ENCODE data around the gene GOLGA8B. TPM values are rescaled to one million over a fixed set of nuclear protein-coding genes. Genes with fewer than 3 reads are reported as not detected.

Gene GOLGA8B
- total RNA-seq, 1 experiment from 2014 or later, result 176 TPM

- peaks cover 15% of the 10 kb centered on the region for H3K27me3 Mint-ChIP-seq (ENCODE audit: insufficient read depth, unreplicated experiment)
- no peaks in the 10 kb centered on the region for H3K36me3 Mint-ChIP-seq (ENCODE audit: insufficient read depth, unreplicated experiment)
- peak; percentile 51 for DNase-seq (ENCODE audit: unreplicated experiment)
- peak; percentile 52 for TF ChIP-seq CTCF (IDR thresholded peaks at IDR 0.05; ENCODE audit: unreplicated experiment)
- no TSS peak for BruUV-seq (replicated peaks)
- no peaks in the 10 kb centered on the region for H3K9me3 Mint-ChIP-seq (ENCODE audit: unreplicated experiment)
- intact Hi-C loops (cut with micrococcal nuclease), result loop anchor here (1.0 to 10.0 kb wide), 3 partner anchors 86 to 823 kb away; no protein-coding TSS in a partner anchor
- H3K4me3 Mint-ChIP-seq (ENCODE audit: unreplicated experiment), result no peak overlapping the region
- ChIA-PET POLR2A (interaction anchor here (0.6 to 0.9 kb wide), 3 partner anchors 189 to 300 kb away, joined by 3 to 4 read pairs (median 3); no protein-coding TSS in a partner anchor), CTCF (interaction anchor here (0.6 to 7.6 kb wide), 39 partner anchors 10 to 1988 kb away, joined by 3 to 141 read pairs (median 4); partner anchors contain the start of genes ACTC1 and AQR)
- peaks cover 3% of the 10 kb centered on the region for H3K4me1 Mint-ChIP-seq (ENCODE audit: insufficient read depth, unreplicated experiment)
- no peak overlapping the region for H3K27ac Mint-ChIP-seq (ENCODE audit: low read depth, unreplicated experiment)
These were observed 38.2 kb upstream of the GOLGA8B start for GRCh38 chr15:34621675-34622074.

- Mint-ChIP-seq H3K27me3 (ENCODE audit: insufficient read depth, unreplicated experiment) (peaks cover 20% of the 10 kb centered on the region), H3K4me1 (ENCODE audit: insufficient read depth, unreplicated experiment) (peaks cover 5% of the 10 kb centered on the region), H3K9me3 (ENCODE audit: unreplicated experiment) (no peaks in the 10 kb centered on the region), H3K4me3 (ENCODE audit: unreplicated experiment) (no peak overlapping the region), H3K36me3 (ENCODE audit: insufficient read depth, unreplicated experiment) (no peaks in the 10 kb centered on the region), H3K27ac (ENCODE audit: low read depth, unreplicated experiment) (no peak overlapping the region)
- intact Hi-C loops (cut with micrococcal nuclease), result loop anchor here (1.0 to 10.0 kb wide), 3 partner anchors 86 to 824 kb away; no protein-coding TSS in a partner anchor
- BruUV-seq (replicated peaks), result no TSS peak
- POLR2A ChIA-PET, result interaction anchor here (0.6 to 0.9 kb wide), 2 partner anchors 257 to 299 kb away, joined by 3 read pairs; no protein-coding TSS in a partner anchor
- no peak for DNase-seq (ENCODE audit: unreplicated experiment)
- no peak for TF ChIP-seq CTCF (IDR thresholded peaks at IDR 0.05; ENCODE audit: unreplicated experiment)
- CTCF ChIA-PET, result interaction anchor here (0.6 to 7.6 kb wide), 28 partner anchors 19 to 364 kb away, joined by 3 to 141 read pairs (median 4); partner anchors contain the start of genes ACTC1 and AQR
These were observed 37.4 kb upstream of the GOLGA8B start for GRCh38 chr15:34620814-34621213.

- Mint-ChIP-seq H3K36me3 (ENCODE audit: insufficient read depth, unreplicated experiment) (no peaks in the 10 kb centered on the region), H3K4me1 (ENCODE audit: insufficient read depth, unreplicated experiment) (peaks cover 5% of the 10 kb centered on the region), H3K27ac (ENCODE audit: low read depth, unreplicated experiment) (no peak overlapping the region), H3K27me3 (ENCODE audit: insufficient read depth, unreplicated experiment) (peaks cover 20% of the 10 kb centered on the region), H3K4me3 (ENCODE audit: unreplicated experiment) (no peak overlapping the region), H3K9me3 (ENCODE audit: unreplicated experiment) (no peaks in the 10 kb centered on the region)
- DNase-seq (ENCODE audit: unreplicated experiment), result no peak
- ChIA-PET CTCF (interaction anchor here (0.6 to 7.6 kb wide), 10 partner anchors 88 to 365 kb away, joined by 3 to 141 read pairs (median 6); partner anchors contain the start of gene AQR), POLR2A (interaction anchor here (0.6 kb wide), 1 partner anchor 257 kb away, joined by 3 read pairs; no protein-coding TSS in a partner anchor)
- intact Hi-C loops (cut with micrococcal nuclease), result loop anchor here (5.0 to 10.0 kb wide), 2 partner anchors 87 to 825 kb away; no protein-coding TSS in a partner anchor
- no TSS peak for BruUV-seq (replicated peaks)
- TF ChIP-seq CTCF (IDR thresholded peaks at IDR 0.05; ENCODE audit: unreplicated experiment), result no peak
These were observed 36.7 kb upstream of the GOLGA8B start for GRCh38 chr15:34620142-34620541.

- Mint-ChIP-seq H3K36me3 (ENCODE audit: insufficient read depth, unreplicated experiment) (no peaks in the 10 kb centered on the region), H3K4me1 (ENCODE audit: insufficient read depth, unreplicated experiment) (peaks cover 5% of the 10 kb centered on the region), H3K9me3 (ENCODE audit: unreplicated experiment) (no peaks in the 10 kb centered on the region), H3K27ac (ENCODE audit: low read depth, unreplicated experiment) (no peak overlapping the region), H3K27me3 (ENCODE audit: insufficient read depth, unreplicated experiment) (peaks cover 29% of the 10 kb centered on the region), H3K4me3 (ENCODE audit: unreplicated experiment) (no peak overlapping the region)
- CTCF ChIA-PET, result interaction anchor here (0.6 to 7.6 kb wide), 7 partner anchors 8 to 301 kb away, joined by 3 to 141 read pairs (median 4); no protein-coding TSS in a partner anchor
- TF ChIP-seq CTCF (IDR thresholded peaks at IDR 0.05; ENCODE audit: unreplicated experiment), result no peak
- POLR2A ChIA-PET, result interaction anchor here (0.7 kb wide), 1 partner anchor 298 kb away, joined by 3 read pairs; no protein-coding TSS in a partner anchor
- intact Hi-C loops (cut with micrococcal nuclease), result no loop called here
- no TSS peak for BruUV-seq (replicated peaks)
- no peak for DNase-seq (ENCODE audit: unreplicated experiment)
These were observed 35.7 kb upstream of the GOLGA8B start for GRCh38 chr15:34619151-34619550.
